Activated CD4-positive, alpha-beta T cell treated with anti-CD3 and anti-CD28 coated beads for 4 hours (primary cell): ENCODE data around the gene ACIN1.

Source experiments
- DNase-seq, 2 donors: peaks; one replicate each; pipeline ENCODE4 v3.0.0-alpha.2; 2020

The ACIN1 gene, protein sequence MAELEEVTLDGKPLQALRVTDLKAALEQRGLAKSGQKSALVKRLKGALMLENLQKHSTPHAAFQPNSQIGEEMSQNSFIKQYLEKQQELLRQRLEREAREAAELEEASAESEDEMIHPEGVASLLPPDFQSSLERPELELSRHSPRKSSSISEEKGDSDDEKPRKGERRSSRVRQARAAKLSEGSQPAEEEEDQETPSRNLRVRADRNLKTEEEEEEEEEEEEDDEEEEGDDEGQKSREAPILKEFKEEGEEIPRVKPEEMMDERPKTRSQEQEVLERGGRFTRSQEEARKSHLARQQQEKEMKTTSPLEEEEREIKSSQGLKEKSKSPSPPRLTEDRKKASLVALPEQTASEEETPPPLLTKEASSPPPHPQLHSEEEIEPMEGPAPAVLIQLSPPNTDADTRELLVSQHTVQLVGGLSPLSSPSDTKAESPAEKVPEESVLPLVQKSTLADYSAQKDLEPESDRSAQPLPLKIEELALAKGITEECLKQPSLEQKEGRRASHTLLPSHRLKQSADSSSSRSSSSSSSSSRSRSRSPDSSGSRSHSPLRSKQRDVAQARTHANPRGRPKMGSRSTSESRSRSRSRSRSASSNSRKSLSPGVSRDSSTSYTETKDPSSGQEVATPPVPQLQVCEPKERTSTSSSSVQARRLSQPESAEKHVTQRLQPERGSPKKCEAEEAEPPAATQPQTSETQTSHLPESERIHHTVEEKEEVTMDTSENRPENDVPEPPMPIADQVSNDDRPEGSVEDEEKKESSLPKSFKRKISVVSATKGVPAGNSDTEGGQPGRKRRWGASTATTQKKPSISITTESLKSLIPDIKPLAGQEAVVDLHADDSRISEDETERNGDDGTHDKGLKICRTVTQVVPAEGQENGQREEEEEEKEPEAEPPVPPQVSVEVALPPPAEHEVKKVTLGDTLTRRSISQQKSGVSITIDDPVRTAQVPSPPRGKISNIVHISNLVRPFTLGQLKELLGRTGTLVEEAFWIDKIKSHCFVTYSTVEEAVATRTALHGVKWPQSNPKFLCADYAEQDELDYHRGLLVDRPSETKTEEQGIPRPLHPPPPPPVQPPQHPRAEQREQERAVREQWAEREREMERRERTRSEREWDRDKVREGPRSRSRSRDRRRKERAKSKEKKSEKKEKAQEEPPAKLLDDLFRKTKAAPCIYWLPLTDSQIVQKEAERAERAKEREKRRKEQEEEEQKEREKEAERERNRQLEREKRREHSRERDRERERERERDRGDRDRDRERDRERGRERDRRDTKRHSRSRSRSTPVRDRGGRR

DNA sequence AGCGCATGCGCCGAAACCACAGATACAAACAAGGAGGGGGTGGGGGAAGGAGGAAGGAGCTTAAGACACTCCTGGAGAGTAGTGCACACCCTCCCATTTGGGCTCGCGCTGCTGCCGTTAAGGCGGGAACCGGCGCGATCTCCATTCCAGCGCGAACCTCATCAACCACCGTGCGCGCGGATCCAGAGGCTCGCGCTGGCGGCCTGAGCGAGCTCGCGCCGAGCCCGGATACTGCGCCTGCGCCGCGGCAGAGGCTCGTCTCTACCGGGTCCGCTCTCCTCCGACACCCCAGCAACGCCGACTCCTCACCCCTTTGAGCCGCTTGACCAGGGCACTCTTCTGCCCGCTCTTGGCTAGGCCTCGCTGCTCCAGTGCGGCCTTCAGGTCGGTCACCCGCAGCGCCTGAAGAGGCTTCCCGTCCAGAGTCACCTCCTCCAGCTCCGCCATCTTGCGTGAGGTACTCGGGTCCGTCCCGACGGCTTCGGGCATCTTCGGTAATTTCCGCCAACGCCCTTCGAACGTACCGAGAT is at the start of gene ACIN1:
ACIN1 (minus strand) TSS at position 471 of the 530 bp plus-strand sequence; CDS start at position 447, 24 bp downstream.
- peak; percentile 67 to 78 for DNase-seq

DNA sequence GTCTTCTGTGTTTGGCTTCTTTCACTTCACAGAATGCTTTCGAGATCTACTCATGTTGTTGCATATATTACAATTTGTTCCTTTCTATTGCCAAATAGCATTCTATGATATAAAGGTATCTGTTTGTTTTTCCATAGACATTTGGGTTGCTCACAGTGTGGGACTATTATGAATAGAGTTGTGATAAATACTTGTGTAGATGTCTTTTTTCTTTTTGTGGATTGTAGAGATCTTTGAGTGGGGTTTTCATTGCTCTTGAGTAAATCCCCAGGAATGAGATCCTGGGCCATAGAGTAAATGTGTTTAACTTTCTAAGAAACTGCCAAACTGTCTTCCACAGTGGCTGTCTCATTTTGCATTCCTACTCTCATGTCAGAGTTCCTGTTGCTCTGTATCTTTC is 49.0 kb upstream of the ACIN1 start:
- DNase-seq = no peak

DNA sequence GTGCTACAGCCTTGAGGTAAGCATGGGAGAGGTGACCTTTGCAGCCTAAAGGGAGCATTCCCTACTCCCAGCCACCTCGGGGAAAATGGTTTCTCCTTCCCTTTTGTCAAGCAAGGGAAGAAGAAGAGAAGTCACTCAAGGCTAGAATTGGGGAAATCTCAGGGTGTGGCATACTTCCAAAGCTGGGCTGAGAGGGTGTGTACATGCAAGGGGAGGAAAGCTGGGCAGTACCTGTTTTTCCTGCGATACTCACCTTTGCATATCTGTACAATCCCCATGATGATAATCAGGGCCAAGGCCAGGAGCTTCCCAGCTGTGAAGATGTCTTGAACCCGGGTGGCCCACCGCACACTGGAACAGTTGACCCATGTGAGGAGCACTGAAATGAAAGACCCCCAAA is 47.9 kb upstream of the ACIN1 start:
- DNase-seq = no peak

DNA sequence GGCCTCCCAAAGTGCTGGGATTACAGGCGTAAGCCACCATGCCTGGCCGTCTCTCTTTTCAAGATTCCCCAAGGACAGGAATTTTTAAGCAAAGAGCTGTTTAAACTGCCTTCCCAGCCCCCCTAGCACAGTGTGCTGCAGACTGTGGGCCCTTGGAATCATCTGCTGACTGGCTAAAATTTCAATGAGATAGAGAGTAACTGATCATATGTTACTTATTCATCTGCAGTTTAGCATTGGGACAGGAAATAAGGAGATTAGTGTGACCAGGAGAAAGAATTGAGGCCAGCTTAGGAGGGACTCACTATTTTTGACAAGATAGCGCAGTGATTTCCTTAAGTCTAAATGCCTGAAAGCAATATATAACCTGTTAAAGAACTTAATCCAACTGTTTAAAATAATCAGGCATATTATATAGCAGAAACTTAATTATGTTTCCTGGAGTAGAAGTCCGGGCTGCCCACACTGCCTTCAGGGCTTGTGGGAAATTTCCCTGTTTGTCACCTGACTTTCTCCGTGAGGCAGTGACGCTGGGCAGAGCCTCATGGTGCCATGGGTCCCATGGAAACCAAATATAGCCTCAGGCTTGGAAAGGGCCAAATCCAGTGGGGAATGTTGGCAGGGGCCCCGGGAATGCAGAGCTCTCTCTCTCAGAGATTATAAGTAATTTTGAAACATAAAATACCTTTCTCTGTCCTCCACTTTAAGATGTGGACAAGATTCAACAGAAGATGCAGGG is 46.9 kb upstream of the ACIN1 start:
- DNase-seq = no peak

DNA sequence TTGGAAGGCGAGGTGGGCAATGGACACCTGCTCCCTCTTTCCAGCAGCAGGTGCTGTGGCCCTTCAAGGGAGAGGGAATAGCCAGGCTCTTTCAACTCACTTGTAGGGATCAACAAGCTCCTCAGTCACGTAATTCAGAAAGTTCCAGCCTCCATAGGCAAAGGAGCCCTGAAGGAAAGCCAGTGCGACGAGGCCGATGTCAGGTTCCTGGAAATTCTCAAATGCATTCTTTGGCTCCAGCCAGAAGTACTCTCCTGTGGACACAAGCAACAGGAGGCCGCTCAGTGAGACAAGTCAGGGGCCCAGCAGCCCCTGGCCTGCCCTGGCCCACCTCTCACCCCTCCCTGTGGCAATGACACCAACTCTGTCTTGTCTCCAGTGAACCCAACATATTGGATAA is 45.4 kb upstream of the ACIN1 start:
- DNase-seq = no peak

DNA sequence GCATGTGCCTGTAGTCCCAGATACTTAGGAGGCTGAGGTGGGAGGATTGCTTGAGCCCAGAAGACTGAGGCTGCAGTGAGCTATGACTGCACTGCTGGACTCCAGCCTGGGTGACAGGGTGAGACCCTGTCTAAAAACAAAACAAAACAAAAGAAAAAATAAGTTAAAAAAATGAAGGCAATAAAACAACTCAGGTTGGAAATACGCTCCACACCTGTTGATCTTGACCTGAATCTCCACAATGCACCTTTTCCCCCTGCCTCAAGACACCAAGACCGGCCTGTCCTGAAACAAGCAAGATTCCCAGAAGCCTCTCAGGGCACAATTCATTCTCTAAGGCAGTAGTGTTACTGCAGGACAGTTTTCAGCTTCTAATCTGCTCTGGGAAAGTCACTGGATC is 44.9 kb upstream of the ACIN1 start:
- no peak for DNase-seq

DNA sequence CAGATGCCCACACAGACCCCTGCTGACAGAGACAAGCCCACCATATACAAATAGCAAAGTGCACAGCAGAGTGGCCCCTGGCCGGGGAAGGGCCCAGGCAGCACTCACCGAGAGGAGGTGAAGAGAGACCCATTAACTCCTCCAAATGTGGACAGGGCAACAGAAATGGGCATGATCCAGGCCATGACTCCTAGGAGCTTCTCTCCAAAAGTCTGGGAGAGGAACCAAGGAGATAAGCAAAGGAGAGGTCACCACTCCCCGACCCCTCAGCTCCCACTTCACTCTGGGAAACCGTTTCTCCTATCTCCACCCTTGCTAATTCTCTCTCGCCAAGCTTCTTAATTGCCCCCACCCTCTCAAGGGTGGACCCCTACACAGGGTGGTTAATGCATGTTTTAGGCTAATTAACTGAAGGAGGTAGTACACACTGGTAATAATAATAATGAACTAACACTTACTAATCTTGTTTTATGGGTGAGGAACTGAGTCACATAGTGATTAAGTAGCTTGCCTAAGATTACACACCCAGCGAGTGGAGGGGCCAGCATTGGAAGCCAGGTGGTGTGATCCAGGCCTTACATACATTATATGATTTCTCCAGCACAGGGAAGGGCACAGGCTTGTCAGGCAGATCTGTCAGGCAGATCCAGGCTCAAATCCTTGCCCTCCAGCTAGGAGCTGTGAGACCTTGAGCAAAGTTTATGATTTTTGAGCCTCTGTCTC is 43.0 kb upstream of the ACIN1 start:
- no peak for DNase-seq

DNA sequence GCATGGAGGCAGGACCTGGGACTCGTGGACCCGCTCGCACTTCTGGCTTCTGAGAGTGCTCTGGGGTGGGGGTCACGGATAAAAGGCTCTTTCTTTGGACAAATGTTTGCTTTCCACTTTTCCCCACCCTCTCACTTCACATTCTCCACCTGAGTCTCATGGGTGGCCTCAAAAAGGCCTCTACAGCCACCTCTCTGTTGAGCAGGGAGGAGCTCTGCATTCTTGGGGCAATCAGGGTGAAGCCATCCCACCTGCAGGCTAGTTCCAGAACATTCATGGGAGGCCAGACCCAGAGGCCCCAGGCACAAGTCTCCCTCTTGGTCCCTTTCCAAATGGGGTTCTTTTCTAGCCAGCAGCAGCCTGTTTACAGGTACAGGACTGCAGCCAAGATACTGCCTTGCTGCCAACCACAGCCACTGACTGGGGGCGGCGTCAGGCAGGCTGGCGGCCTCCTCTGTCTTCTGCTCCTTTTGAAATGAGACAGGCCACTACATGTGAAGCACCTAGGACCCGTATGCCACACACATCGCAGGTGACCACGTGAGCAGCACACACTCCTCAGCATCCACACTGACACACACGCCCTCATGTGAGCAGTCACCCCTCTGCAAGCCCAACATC is 42.4 kb upstream of the ACIN1 start:
- no peak for DNase-seq

DNA sequence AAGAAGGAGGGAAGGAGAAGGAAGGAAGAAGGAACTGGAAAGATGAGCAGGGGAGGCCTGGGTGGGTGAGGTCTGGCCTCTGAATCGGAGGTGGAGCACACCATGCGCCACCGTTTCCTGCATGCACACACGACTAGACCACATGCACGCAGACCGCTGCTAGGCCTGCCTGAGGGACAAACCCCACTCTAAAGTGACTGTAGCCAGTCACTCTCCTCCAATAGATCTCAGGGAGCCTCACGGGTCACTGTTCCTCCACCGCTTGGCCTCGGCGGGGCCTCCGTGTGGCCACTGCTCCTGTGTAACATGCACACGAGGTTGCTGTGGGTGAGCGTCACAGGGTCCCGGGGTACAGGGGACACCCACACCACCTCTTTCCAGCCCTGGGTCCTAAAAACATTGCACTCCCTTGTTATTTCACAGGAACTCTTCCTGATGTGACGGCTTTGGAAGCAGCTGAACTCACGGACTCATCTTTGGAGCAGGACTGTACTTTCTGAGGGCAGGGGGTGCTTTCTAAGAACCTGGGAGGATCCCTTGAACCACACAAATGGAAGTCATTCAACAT is 41.7 kb upstream of the ACIN1 start:
- DNase-seq = no peak

DNA sequence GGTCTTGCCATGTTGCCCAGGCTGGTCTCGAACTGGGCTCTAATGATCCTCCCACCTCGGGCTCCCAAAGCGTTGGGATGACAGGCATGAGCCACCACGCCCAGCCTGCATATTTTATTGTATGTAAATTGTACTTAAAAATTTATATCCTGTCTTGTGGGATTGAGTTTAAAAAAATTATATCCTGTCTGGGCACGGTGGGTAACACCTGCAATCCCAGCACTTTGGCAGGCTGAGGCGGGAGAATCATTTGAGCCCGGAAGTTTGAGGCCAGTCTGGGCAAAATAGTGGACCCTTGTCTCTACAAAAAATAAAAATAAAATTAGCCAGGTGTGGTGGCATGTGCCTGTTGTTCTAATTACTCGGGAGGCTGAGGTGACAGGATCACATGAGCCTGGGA is 38.0 kb upstream of the ACIN1 start:
- no peak for DNase-seq

DNA sequence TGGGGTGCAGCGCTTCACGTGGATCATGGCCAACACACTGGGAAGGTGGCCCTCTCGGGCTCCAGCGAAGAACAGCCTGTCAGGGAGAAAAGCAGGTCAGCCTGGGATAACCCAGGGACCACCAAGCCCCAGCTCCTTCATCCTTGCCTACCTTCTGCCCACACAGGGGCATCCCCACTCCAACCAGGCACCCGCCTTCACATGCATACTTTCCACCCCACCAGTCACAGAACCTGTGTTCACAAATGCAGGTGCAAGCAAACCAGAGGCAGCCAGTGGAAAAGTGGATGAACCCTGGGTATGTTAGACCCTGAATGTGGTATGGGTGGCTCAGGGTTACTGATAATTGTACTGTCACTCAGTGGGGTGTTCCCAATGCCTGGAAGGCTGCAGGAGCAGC is 36.5 kb upstream of the ACIN1 start:
- no peak for DNase-seq

DNA sequence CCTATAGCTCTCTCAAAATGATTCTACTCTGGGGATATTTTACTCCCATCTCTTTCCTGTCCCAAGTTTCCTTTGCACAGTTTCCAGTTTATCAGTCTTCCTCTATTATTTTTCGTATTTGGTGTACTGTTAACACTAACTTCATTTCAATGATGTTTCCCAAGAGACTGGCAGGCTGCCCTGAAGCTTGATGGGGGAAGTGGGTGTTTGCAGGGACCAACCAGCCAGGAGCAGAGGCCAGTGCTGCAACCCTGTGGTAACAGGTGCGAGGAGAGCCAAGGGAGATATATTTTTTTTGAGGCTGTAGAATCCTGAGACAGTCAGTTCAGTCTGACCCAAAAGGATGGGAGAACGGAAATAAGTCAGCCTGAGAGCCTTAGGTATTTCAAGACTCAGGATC is 35.9 kb upstream of the ACIN1 start:
- DNase-seq = no peak

DNA sequence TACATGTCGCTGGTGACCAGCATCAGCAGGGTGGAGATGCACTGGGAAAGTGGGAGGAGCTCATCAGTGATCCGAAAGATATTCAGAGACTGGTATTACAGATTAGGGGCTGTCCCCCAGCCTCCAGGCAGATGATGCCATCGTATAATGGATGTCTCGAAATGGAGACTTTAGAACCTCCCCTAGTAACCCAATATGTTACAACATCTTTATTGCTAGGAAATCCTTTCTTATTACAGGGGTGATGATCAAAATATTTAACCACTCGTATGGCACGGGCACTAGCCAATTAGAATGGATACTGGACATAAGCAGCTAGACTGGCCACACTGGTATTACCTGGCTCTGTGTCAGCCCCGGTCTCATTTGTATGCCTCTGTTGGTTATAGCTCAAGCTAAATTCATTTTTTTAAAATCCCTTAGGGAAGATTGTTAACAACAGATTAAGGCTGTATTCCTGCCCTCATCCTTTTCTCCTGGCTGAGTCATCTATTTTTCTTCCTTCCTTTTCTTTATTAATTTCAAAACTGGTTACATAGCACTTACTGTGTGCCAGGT is 34.9 kb upstream of the ACIN1 start:
- no peak for DNase-seq

DNA sequence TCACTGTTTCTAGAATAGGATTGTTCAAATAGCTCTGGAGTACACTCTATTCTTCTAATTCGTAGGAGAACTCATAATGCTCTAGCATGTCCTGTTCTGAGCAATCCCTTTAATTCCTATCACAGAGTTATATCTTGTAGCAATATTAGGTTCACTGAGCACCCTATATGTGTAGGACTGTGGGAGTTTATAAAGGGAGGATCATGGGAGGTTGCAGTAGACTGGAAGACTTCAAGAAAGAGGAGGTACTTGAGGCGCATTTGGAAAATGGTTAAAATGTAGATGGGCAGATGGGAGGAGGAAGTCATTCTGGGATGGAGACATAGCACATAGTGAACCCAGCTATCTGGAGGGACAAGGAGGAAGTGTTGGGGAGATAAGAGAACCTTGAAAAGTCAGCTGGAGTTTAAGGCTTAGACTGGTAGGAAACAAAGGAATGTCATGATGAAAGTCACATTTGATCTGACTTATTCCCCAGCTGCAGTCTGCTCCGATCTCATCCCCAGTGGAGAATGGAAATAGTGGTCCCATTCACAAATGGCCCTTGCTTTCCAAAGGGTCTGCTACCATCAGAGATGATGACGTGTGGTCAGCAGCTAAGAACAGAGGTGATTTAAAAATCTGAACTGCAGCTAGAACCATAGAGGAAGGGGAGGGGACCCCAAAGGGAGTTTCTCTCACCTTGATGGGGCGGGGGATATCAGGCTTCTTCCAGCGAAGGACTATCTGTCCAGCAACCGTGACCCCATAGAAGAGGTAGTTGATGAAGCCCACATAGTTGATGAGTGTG is 34.2 kb upstream of the ACIN1 start:
- no peak for DNase-seq

DNA sequence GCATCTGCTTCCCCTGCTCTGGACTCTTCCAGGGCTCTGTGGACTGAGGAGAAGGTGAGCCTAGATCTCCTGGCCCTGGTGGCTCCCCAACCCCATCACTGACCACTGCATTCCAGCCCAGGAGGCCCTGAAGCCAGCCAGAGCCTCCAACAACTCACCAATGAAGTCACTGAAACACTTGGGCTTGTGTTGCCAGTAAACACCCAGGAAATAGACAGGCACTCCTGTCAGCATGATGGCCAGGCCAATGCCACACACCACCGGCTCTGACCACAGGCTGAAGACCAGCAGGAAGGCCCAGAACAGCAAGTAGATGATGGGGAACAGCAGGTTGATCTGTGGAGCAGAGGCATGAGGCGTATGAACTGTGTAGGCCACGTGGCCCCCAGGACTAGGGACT is 32.9 kb upstream of the ACIN1 start:
- DNase-seq = no peak

DNA sequence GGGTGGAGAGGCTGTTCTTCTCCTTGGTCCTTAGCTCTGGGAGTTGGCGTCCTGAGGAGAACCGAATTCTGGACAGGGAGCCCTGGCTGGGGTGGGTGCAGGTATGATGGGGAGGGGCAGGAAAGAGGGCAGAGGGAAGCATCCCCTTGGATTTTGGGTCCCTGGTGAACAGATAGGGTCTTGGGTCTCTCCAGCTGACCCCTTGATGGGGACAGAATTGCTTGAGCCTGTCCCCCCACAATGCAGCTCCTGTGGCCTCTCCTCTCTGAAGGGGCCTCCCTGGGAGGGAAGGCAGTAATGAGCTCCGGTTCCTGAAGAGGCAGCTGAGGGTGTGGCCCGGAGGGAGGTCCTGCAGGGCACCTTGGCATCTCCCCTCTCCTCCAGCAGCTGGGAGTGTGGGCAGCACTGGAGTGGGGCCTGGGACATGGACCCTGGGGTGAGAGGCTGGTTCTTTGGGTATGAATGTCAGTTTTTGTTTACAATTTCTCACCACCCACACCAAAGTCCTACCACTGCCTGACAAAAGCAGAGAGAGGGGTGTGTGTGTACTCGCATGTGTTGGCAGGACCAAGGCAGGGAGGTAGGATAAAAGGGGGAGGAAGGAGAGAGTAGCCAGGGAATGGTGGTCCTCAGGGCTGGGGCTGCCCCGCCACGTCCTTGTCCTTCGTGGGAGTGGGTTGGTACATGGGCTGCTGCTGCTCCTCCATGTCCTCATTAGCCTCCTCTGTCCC is 31.8 kb upstream of the ACIN1 start:
- DNase-seq = no peak

DNA sequence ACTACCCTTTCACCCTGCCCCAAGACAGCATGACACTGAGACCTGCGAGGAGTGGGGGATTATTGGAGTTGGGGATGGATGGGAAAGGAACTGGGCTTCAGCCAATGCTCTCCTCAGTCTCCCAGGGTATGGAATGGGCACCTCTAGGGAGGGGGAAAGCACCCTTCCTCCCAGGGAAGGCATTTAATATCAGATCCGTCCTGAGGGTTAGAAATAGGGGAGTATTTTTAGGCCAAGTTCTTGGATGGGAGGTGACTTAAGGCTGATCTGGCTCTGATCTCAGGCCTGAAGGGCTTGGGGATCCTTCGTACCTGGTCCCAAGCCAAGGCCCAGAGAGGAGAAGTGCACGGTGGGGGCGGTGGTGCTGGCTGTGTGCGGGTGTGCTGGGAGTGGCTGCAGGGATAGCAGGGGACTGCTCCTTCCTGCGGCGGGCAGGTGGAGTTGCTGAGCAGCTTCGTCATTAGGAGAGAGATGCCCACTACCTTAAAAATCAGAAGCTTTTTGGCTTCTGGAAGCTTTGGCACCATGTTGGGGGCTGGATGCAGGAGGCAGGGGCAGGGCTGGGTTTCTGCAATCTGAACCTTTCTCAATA is 31.1 kb upstream of the ACIN1 start:
- no peak for DNase-seq

DNA sequence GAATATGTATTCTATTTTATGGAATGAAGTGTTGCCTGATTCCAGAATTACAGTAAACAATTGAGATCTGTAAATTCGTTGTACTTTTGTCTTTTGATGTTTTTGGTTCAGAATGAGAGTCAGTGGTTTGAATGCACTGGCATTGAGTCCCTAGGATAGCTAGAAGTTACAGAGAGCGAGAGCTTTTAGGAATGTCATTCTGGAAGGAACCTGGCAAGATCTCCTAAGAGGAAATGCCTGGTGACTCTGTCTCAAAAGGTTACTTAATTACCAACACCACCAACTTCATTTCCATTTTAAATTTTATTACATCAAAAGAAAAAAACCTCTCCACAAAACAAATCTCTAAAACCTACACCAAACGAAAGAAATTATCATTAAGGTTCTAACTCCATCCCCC is 30.1 kb upstream of the ACIN1 start:
- DNase-seq = no peak
